CD4-positive, alpha-beta T cell treated with Interleukin-6 for 4 hours (primary cell): Measurements from ENCODE around the gene AKAP1.
"Not testable (repeated sequence)": the region's sequence is repeated elsewhere in the genome, so short reads cannot be mapped to it uniquely, and the experiment has no call there.

Experiments used
- DNase-seq: peaks from one replicate; pipeline ENCODE4 v3.0.0-alpha.2; 2020; ENCODE audit warnings: mixed read lengths

Gene AKAP1

GRCh38 chr17:57075785-57076184, 9.3 kb upstream of the AKAP1 start:
- DNase-seq: no peak

GRCh38 chr17:57077000-57077399, 8.0 kb upstream of the AKAP1 start:
- DNase-seq: no peak

GRCh38 chr17:57078274-57078673, 6.8 kb upstream of the AKAP1 start:
- DNase-seq: no peak

GRCh38 chr17:57080718-57081117, 4.3 kb upstream of the AKAP1 start:
- DNase-seq: no peak

- DNase-seq: no peak
Measured at GRCh38 chr17:57082441-57082840, 2.6 kb upstream of the AKAP1 start.

- no peak for DNase-seq
Measured at GRCh38 chr17:57084361-57084801, 665 bp upstream of the AKAP1 start.

GRCh38 chr17:57085448-57086068, 512 bp downstream of the AKAP1 start:
- peak; percentile 72 for DNase-seq

- peak; percentile 26 for DNase-seq
Measured at GRCh38 chr17:57086069-57086930, 1.3 kb downstream of the AKAP1 start.

- DNase-seq: no peak
Measured at GRCh38 chr17:57088298-57088697, 3.3 kb downstream of the AKAP1 start.

- no peak for DNase-seq
Measured at GRCh38 chr17:57089391-57089790, 4.3 kb downstream of the AKAP1 start.

GRCh38 chr17:57090560-57091185, 5.6 kb downstream of the AKAP1 start:
- no peak for DNase-seq

GRCh38 chr17:57091186-57091618, 6.2 kb downstream of the AKAP1 start:
- DNase-seq: no peak

GRCh38 chr17:57092171-57092570, 7.1 kb downstream of the AKAP1 start:
- DNase-seq: no peak

- DNase-seq: no peak
Measured at GRCh38 chr17:57092779-57093178, 7.7 kb downstream of the AKAP1 start.

- no peak for DNase-seq
Measured at GRCh38 chr17:57096472-57097202, 11.6 kb downstream of the AKAP1 start.

GRCh38 chr17:57097832-57098421, 12.9 kb downstream of the AKAP1 start:
- no peak for DNase-seq

- no peak for DNase-seq
Measured at GRCh38 chr17:57099165-57099564, 14.1 kb downstream of the AKAP1 start.

- no peak for DNase-seq
Measured at GRCh38 chr17:57102122-57102521, 17.1 kb downstream of the AKAP1 start.

- DNase-seq: not testable (repeated sequence)
Measured at GRCh38 chr17:57102660-57103059, 17.6 kb downstream of the AKAP1 start.

- no peak for DNase-seq
Measured at GRCh38 chr17:57104461-57105175, 19.6 kb downstream of the AKAP1 start.

- DNase-seq: no peak
Measured at GRCh38 chr17:57105591-57105990, 20.5 kb downstream of the AKAP1 start.
